ENCODE measurements around the gene ARHGAP26. TPM values are rescaled to one million over a fixed set of nuclear protein-coding genes. Genes with fewer than 3 reads are reported as not detected.
A peak's percentile ranks its signal among the peaks of the same experiment; 100 is the strongest.

Gene ARHGAP26
- total RNA-seq, 4 donors from 2014 or later: 61.0 to 76.7 (median 61.2) TPM

DNA sequence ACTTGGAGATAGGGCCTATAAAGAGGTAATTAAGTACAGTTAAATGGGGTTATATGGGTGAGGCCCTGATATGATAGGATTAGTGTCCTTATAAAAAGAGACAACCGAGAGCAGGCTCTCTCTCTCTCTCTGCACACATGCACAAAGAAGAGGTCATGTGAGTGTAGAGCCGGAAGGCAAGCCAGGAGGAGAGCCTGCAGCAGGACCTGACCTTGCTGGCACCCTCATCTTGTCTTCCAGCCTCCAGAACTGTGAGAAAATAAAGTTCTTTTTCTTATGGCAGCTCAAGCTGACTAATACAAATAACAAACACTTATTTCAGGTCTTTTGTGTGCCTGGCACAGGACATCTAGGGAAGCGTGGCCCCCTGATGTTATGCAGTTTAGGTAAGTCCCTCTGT is 62.1 kb downstream of the ARHGAP26 start:
- in situ Hi-C loops (cut with MboI; ENCODE audit: low pct_ligation_motif_present in 1 of 4, low pct_unique_long_range_greater_than_20kb in 1 of 4, low sequenced_read_pairs in 3 of 4): no loop called here
- Histone ChIP-seq H3K4me3 (no peak overlapping the region), H3K27ac (peak overlapping the region in 1 of 4 donors; percentile 2), H3K36me3 (no peaks in the 10 kb centered on the region), H3K9me3 (no peaks in the 10 kb centered on the region), H3K27me3 (no peaks in the 10 kb centered on the region), H3K4me1 (peaks cover 22 to 79% (median 34%) of the 10 kb centered on the region in 4 donors)
- intact Hi-C loops (cut with DNase I; ENCODE audit: low total_unique reads): loop anchor here (5.0 kb wide), 1 partner anchor 490 kb away; no protein-coding TSS in a partner anchor
- DNase-seq: no peak
- TF ChIP-seq EP300 (IDR thresholded peaks at IDR 0.05; ENCODE audit: low read depth) (no peak), POLR2A (IDR thresholded peaks at IDR 0.05) (no peak), POLR2AphosphoS5 (IDR thresholded peaks at IDR 0.05) (no peak)
- TF ChIP-seq, protein P1, sequence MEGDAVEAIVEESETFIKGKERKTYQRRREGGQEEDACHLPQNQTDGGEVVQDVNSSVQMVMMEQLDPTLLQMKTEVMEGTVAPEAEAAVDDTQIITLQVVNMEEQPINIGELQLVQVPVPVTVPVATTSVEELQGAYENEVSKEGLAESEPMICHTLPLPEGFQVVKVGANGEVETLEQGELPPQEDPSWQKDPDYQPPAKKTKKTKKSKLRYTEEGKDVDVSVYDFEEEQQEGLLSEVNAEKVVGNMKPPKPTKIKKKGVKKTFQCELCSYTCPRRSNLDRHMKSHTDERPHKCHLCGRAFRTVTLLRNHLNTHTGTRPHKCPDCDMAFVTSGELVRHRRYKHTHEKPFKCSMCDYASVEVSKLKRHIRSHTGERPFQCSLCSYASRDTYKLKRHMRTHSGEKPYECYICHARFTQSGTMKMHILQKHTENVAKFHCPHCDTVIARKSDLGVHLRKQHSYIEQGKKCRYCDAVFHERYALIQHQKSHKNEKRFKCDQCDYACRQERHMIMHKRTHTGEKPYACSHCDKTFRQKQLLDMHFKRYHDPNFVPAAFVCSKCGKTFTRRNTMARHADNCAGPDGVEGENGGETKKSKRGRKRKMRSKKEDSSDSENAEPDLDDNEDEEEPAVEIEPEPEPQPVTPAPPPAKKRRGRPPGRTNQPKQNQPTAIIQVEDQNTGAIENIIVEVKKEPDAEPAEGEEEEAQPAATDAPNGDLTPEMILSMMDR (IDR thresholded peaks at IDR 0.05): no peak
- WGBS, 2 donors (ENCODE audit: low coverage in 1 of 2): 62 to 100% methylated on average over 1 to 3 of the region's 3 CpGs

DNA sequence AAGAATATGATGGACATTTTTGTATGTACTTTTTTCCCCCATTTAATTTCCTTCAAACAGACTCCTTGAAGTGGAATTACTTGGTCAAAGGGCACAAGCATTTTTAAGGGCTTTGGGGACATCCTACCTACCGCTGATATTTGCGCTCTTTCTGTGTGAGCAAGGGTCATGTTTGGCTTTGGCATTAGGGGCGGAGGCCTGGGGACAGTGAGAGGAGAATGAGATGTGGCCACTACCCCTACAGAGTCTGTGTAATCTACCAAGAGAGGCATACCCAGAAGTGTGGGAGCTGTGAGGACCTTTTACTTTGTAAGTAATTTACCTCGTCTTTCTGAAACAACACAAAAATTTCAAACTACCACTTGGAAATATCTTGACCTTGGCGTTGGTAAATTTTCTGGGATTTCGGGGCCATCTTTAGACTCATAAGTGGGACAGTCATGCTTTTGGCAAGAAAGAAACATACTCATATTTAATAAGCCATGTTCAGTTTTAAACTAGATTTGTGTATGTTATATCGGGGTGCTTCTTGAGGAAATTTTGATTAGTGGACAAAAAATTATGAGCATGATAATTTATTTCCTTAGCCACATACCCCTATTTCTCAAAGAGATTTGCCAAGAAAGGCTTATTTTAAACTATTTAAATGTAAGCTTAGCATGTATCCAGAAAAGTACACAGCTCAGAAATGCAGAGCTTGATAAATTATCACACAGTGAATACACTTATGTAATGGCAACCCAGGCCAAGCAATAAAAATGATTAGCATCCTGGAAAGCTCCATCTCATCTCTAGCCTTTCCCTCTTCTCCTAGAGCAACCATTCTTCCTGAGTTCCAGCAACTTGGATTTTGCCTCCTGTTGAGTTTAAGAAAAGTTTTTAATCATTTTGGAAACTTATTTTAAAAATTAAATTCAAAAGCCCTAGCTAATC is 63.6 kb downstream of the ARHGAP26 start:
- Histone ChIP-seq H3K27ac (peak overlapping the region; percentile 32 to 57 (median 39)), H3K4me1 (peaks cover 14 to 77% (median 32%) of the 10 kb centered on the region in 4 donors), H3K4me3 (no peak overlapping the region), H3K27me3 (no peaks in the 10 kb centered on the region), H3K9me3 (no peaks in the 10 kb centered on the region), H3K36me3 (no peaks in the 10 kb centered on the region)
- peak in 1 of 3 donors; percentile 16 for TF ChIP-seq POLR2AphosphoS5 (IDR thresholded peaks at IDR 0.05)
- TF ChIP-seq EP300 (IDR thresholded peaks at IDR 0.05; ENCODE audit: low read depth): no peak
- TF ChIP-seq, protein P1 (IDR thresholded peaks at IDR 0.05): no peak
- TF ChIP-seq POLR2A (IDR thresholded peaks at IDR 0.05): no peak
- in situ Hi-C loops (cut with MboI; ENCODE audit: low pct_ligation_motif_present in 1 of 4, low pct_unique_long_range_greater_than_20kb in 1 of 4, low sequenced_read_pairs in 3 of 4): no loop called here
- intact Hi-C loops (cut with DNase I; ENCODE audit: low total_unique reads): loop anchor here (5.0 kb wide), 1 partner anchor 489 kb away; no protein-coding TSS in a partner anchor
- no peak for DNase-seq
- WGBS, 2 donors (ENCODE audit: low coverage in 1 of 2): 60 to 65% methylated on average over 4 to 7 of the region's 7 CpGs

DNA sequence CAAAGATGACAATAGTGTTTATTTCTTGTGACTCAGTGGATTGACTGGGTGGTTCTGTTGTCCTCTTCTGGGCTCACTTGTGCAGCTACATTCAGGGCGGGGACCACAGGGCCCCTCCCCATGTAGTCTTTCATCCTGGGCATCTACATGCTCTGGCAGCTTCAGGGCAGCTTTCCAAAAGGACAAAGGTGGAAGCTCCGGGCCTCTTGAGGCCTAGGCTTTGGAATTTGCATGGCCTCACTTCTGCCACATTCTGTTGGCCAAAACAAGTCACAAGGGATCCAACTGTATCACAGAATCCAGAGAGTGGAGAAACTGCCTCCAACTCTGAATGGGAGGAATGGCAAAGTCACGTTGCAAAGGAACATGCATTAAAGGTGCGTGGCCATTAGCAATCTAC is 64.3 kb downstream of the ARHGAP26 start:
- Histone ChIP-seq H3K27ac (peak overlapping the region; percentile 12 to 57 (median 36)), H3K36me3 (no peaks in the 10 kb centered on the region), H3K4me3 (no peak overlapping the region), H3K27me3 (no peaks in the 10 kb centered on the region), H3K9me3 (no peaks in the 10 kb centered on the region), H3K4me1 (peaks cover 18 to 81% (median 38%) of the 10 kb centered on the region in 4 donors)
- intact Hi-C loops (cut with DNase I; ENCODE audit: low total_unique reads): loop anchor here (5.0 kb wide), 1 partner anchor 488 kb away; no protein-coding TSS in a partner anchor
- TF ChIP-seq, protein P1 (IDR thresholded peaks at IDR 0.05): no peak
- TF ChIP-seq EP300 (IDR thresholded peaks at IDR 0.05; ENCODE audit: low read depth): no peak
- TF ChIP-seq POLR2AphosphoS5 (IDR thresholded peaks at IDR 0.05): no peak
- TF ChIP-seq POLR2A (IDR thresholded peaks at IDR 0.05): no peak
- in situ Hi-C loops (cut with MboI; ENCODE audit: low pct_ligation_motif_present in 1 of 4, low pct_unique_long_range_greater_than_20kb in 1 of 4, low sequenced_read_pairs in 3 of 4): no loop called here
- WGBS, 2 donors (ENCODE audit: low coverage in 1 of 2): 68 to 90% methylated on average over 2 to 4 of the region's 4 CpGs
- peak; percentile 52 for DNase-seq

DNA sequence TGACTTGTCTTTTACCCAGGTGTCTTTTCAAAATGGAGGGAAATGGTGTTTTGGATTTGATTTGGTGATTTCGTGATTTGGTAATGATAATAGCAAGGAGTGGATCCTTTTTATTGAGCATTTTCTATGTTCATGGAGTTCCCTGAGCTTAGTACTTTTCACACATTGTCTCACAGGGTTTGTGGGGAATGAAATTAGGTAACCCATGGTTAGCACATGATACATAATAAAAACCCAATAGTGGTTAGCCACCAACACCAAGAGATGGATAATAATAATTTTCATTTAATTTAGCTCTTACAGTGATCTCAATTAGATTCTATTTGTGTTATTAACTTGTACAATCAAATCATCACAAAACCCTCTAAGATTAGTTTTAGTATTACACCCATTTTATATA is 65.4 kb downstream of the ARHGAP26 start:
- H3K4me3 ChIP-seq: no peak overlapping the region
- H3K27ac ChIP-seq: no peak overlapping the region
- TF ChIP-seq, protein P1 (IDR thresholded peaks at IDR 0.05): no peak
- no peaks in the 10 kb centered on the region for H3K36me3 ChIP-seq
- in situ Hi-C loops (cut with MboI; ENCODE audit: low pct_ligation_motif_present in 1 of 4, low pct_unique_long_range_greater_than_20kb in 1 of 4, low sequenced_read_pairs in 3 of 4) (no loop called here), intact Hi-C loops (cut with DNase I; ENCODE audit: low total_unique reads) (no loop called here)
- H3K27me3 ChIP-seq: no peaks in the 10 kb centered on the region
- H3K4me1 ChIP-seq: peaks cover 25 to 81% (median 42%) of the 10 kb centered on the region in 4 donors
- H3K9me3 ChIP-seq: no peaks in the 10 kb centered on the region
- no peak for DNase-seq
- 86 to 100% methylated on average over 1 of the region's 1 CpG for WGBS, 2 donors (ENCODE audit: low coverage in 1 of 2)
